ENCODE data around the gene LRRC10B. TPM values are rescaled to one million over a fixed set of nuclear protein-coding genes. Genes with fewer than 3 reads are reported as not detected.

Gene LRRC10B
- total RNA-seq, 1 donor from 2014 or later, result not detected

DNA sequence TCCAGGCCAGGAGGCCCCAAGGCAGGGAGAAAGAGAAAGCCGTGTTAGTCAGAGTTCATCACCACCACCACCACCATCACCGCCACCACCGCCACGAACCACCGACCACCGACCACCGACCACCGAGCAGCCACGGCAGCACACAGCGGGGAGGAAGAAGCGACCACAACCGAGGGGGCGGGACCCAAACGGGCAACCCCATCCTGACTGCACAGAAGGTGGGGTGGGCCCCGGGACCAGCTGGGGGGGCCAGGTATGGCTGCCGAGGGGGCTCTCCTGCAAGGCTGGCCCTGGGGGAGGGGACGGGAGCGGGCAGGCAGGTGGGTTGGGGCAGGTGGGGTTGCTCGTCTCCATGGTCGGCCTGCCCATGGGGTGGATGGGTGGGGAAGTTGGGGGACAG is 38.1 kb downstream of the LRRC10B start:
- H3K4me3 Mint-ChIP-seq, result no peak overlapping the region
- H3K27ac ChIP-seq, result no peak overlapping the region
- DNase-seq (ENCODE audit: low spot score), result no peak
- no peak overlapping the region for H2AFZ ChIP-seq (replicated peaks)
- H4K20me1 ChIP-seq (ENCODE audit: low read depth), result no peaks in the 10 kb centered on the region
- H3K36me3 Mint-ChIP-seq, result no peaks in the 10 kb centered on the region
- no peaks in the 10 kb centered on the region for H3K9me3 Mint-ChIP-seq
- no peaks in the 10 kb centered on the region for H3K27me3 ChIP-seq
- H3K79me2 ChIP-seq (ENCODE audit: low read depth), result no peaks in the 10 kb centered on the region
- H3K9ac ChIP-seq, result no peak overlapping the region
- no peaks in the 10 kb centered on the region for H3K9me3 ChIP-seq (ENCODE audit: low read depth)
- no peak overlapping the region for H3K4me2 ChIP-seq
- peaks cover 29% of the 10 kb centered on the region for H3K4me1 Mint-ChIP-seq
- H3K27ac Mint-ChIP-seq, result no peak overlapping the region
- H3K4me1 ChIP-seq, result peaks cover 21% of the 10 kb centered on the region
- H3K27me3 Mint-ChIP-seq (ENCODE audit: insufficient read depth, low read depth), result peaks cover 14% of the 10 kb centered on the region
- H3K36me3 ChIP-seq, result no peaks in the 10 kb centered on the region
- TF ChIP-seq EZH2phosphoT487 (IDR thresholded peaks at IDR 0.05) (no peak), EZH2 (IDR thresholded peaks at IDR 0.05) (no peak)
- TF ChIP-seq, protein P1, sequence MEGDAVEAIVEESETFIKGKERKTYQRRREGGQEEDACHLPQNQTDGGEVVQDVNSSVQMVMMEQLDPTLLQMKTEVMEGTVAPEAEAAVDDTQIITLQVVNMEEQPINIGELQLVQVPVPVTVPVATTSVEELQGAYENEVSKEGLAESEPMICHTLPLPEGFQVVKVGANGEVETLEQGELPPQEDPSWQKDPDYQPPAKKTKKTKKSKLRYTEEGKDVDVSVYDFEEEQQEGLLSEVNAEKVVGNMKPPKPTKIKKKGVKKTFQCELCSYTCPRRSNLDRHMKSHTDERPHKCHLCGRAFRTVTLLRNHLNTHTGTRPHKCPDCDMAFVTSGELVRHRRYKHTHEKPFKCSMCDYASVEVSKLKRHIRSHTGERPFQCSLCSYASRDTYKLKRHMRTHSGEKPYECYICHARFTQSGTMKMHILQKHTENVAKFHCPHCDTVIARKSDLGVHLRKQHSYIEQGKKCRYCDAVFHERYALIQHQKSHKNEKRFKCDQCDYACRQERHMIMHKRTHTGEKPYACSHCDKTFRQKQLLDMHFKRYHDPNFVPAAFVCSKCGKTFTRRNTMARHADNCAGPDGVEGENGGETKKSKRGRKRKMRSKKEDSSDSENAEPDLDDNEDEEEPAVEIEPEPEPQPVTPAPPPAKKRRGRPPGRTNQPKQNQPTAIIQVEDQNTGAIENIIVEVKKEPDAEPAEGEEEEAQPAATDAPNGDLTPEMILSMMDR (IDR thresholded peaks at IDR 0.05), result no peak
- H3K4me3 ChIP-seq, result no peak overlapping the region
- H3F3A ChIP-seq (ENCODE audit: low read depth), result no peaks in the 10 kb centered on the region

DNA sequence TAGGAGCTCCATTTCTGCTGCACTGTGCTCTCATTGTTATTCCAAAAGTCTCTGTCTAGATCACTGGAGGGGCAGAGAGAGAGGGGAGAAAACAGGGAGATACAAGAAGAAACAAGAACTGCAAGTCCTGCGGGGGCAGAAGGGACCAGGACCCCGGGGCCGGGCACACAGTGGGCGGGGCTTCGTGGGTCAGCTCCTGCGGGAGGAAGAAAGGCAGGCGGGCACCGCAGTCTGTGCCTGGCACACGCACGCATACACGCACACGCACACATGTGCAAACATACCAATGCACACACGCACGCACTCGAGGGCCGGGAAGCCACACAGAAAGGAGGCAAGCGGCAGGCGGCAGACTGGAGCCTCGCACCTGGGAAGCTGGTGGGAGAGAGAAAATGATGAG is 38.7 kb downstream of the LRRC10B start:
- no peaks in the 10 kb centered on the region for H3K36me3 Mint-ChIP-seq
- H3K4me1 Mint-ChIP-seq, result peaks cover 26% of the 10 kb centered on the region
- Histone ChIP-seq H3K27ac (no peak overlapping the region), H3K79me2 (ENCODE audit: low read depth) (no peaks in the 10 kb centered on the region), H3K4me3 (no peak overlapping the region), H3K4me1 (peaks cover 15% of the 10 kb centered on the region), H3K4me2 (no peak overlapping the region), H3K27me3 (no peaks in the 10 kb centered on the region), H3K36me3 (no peaks in the 10 kb centered on the region), H4K20me1 (ENCODE audit: low read depth) (no peaks in the 10 kb centered on the region), H3K9me3 (ENCODE audit: low read depth) (no peaks in the 10 kb centered on the region), H2AFZ (replicated peaks) (no peak overlapping the region), H3F3A (ENCODE audit: low read depth) (no peaks in the 10 kb centered on the region), H3K9ac (no peak overlapping the region)
- peaks cover 14% of the 10 kb centered on the region for H3K27me3 Mint-ChIP-seq (ENCODE audit: insufficient read depth, low read depth)
- no peaks in the 10 kb centered on the region for H3K9me3 Mint-ChIP-seq
- H3K27ac Mint-ChIP-seq, result no peak overlapping the region
- TF ChIP-seq EZH2phosphoT487 (IDR thresholded peaks at IDR 0.05), result no peak
- TF ChIP-seq, protein P1 (IDR thresholded peaks at IDR 0.05), result no peak
- TF ChIP-seq EZH2 (IDR thresholded peaks at IDR 0.05), result no peak
- no peak for DNase-seq (ENCODE audit: low spot score)
- H3K4me3 Mint-ChIP-seq, result no peak overlapping the region

DNA sequence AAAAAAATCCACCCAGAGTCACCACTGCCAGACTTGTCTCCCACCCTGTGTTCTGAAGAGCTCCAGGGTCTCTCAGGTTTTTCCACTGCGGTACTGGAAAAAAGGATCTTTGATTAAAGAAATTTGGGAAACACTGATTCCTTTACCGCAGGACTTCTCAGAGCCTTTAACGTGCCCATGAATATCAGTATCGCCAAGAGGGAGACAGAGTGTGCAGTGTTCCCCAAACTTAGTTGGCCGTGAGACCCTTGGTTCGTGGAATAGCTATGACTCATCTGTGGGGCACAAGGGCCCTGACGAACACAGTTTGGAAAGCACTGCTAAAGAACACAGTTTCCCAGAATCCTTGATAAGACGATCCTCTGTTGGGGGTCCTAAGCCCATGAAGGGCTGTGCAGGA is 40.6 kb downstream of the LRRC10B start:
- DNase-seq (ENCODE audit: low spot score), result no peak
- Mint-ChIP-seq H3K27ac (no peak overlapping the region), H3K9me3 (no peaks in the 10 kb centered on the region), H3K27me3 (ENCODE audit: insufficient read depth, low read depth) (peaks cover 25% of the 10 kb centered on the region), H3K4me1 (peaks cover 30% of the 10 kb centered on the region), H3K4me3 (no peak overlapping the region), H3K36me3 (no peaks in the 10 kb centered on the region)
- H2AFZ ChIP-seq (replicated peaks), result no peak overlapping the region
- H3K4me3 ChIP-seq, result no peak overlapping the region
- TF ChIP-seq EZH2 (IDR thresholded peaks at IDR 0.05), result no peak
- TF ChIP-seq, protein P1 (IDR thresholded peaks at IDR 0.05), result no peak
- TF ChIP-seq EZH2phosphoT487 (IDR thresholded peaks at IDR 0.05), result no peak
- peaks cover 2% of the 10 kb centered on the region for H3F3A ChIP-seq (ENCODE audit: low read depth)
- H3K79me2 ChIP-seq (ENCODE audit: low read depth), result no peaks in the 10 kb centered on the region
- peaks cover 19% of the 10 kb centered on the region for H3K4me1 ChIP-seq
- H4K20me1 ChIP-seq (ENCODE audit: low read depth), result peaks cover under 1% of the 10 kb centered on the region
- H3K9ac ChIP-seq, result no peak overlapping the region
- no peak overlapping the region for H3K4me2 ChIP-seq
- no peaks in the 10 kb centered on the region for H3K36me3 ChIP-seq
- H3K27ac ChIP-seq, result no peak overlapping the region
- H3K27me3 ChIP-seq, result peaks cover 2% of the 10 kb centered on the region
- H3K9me3 ChIP-seq (ENCODE audit: low read depth), result no peaks in the 10 kb centered on the region
